Lung (tissue), 12 donors: Measurements from ENCODE around the gene DDHD1. TPM values are rescaled to one million over a fixed set of nuclear protein-coding genes. Genes with fewer than 3 reads are reported as not detected.
A peak's percentile ranks its signal among the peaks of the same experiment; 100 is the strongest.

Source experiments
- ATAC-seq: fragments of 200-7000 bp; cut with Tn5 transposase; one replicate; pipeline ENCODE4 v1.9.1; 2020; ENCODE audit warnings: moderate number of reproducible peaks; ENCODE audit not compliant: insufficient read depth, low FRiP score
- DNase-seq, 3 donors: peaks; one replicate each; pipeline ENCODE4 v3.0.0-alpha.2; 2013 to 2017
- H3K27ac ChIP-seq, 2 donors: one replicate each; pipeline ENCODE4 v1.5.1; 2013; ENCODE audit warnings: mild to moderate bottlenecking in 2 of 2, moderate library complexity in 2 of 2, control low read depth in 1 of 2, inconsistent platforms in 1 of 2, low read depth in 1 of 2, low read length in 1 of 2
- H3K27me3 ChIP-seq, 3 donors: one replicate each; pipeline ENCODE4 v1.5.1; 2013; ENCODE audit warnings: low read length in 2 of 3; ENCODE audit not compliant: control insufficient read depth in 3 of 3, insufficient read depth in 3 of 3
- H3K36me3 ChIP-seq, 4 donors: one replicate each; pipeline ENCODE4 v1.5.1; 2013; ENCODE audit warnings: low read length in 4 of 4, mild to moderate bottlenecking in 1 of 4, moderate library complexity in 1 of 4; ENCODE audit not compliant: control insufficient read depth in 4 of 4, insufficient read depth in 4 of 4
- H3K4me1 ChIP-seq, 5 donors: one replicate each; pipeline ENCODE4 v1.5.1; 2013; ENCODE audit warnings: low read length in 5 of 5, mild to moderate bottlenecking in 2 of 5, moderate library complexity in 1 of 5; ENCODE audit not compliant: control insufficient read depth in 5 of 5, insufficient read depth in 5 of 5
- H3K4me3 ChIP-seq: one replicate; pipeline ENCODE4 v1.5.1; 2013; ENCODE audit warnings: mild to moderate bottlenecking, control low read depth, moderate library complexity
- H3K9ac ChIP-seq, 2 donors: one replicate each; pipeline ENCODE4 v1.5.1; 2013; ENCODE audit warnings: low read length in 2 of 2, control low read depth in 1 of 2; ENCODE audit not compliant: insufficient read depth in 1 of 2
- H3K9me3 ChIP-seq, 4 donors: one replicate each; pipeline ENCODE4 v1.5.1; 2013; ENCODE audit warnings: low read length in 3 of 4, mild to moderate bottlenecking in 1 of 4, moderate library complexity in 1 of 4; ENCODE audit not compliant: control insufficient read depth in 4 of 4, insufficient read depth in 3 of 4
- CTCF ChIP-seq: IDR thresholded peaks from 2 replicates; pipeline ENCODE4 v1.5.1; 2012; ENCODE audit warnings: mild to moderate bottlenecking; ENCODE audit errors: control extremely low read depth, extremely low read depth
- WGBS, 2 donors: extraction: QIAGEN DNeasy Blood & Tissue Kit; methylation state at CpG; one replicate each; pipeline ENCODE4 v1.1.7; 2013; 5-methylcytosine and 5-hydroxymethylcytosine counted together
- polyA plus RNA-seq, 2 donors: library from polyadenylated mRNA; stranded (reverse); fragments of 200-250 nt; gene quantifications; one replicate each; pipeline ENCODE4 v1.2.1, GENCODE V29; 2013
- total RNA-seq, 2 donors: library from RNA; depleted of rRNA in 1 of 2; stranded (reverse); fragments of >200 nt in 1 of 2; gene quantifications; one replicate each; pipeline ENCODE4 v1.2.1, GENCODE V29; 2014 to 2021
- donor health status: control.
- donor health status: control.
- donor health status: Bipolar disorder and iron deficiency.
- donor health status: healthy.
- donor health status: DM: yes; HTN: yes; CAD: no.

The DDHD1 gene
- total and polyA plus RNA-seq, 4 donors: 3.6 to 38.0 (median 9.9) TPM

GRCh38 chr14:53192052-53192760, 39.1 kb upstream of the DDHD1 start:
- Histone ChIP-seq H3K4me1 (peaks cover 0 to 9% (median 0%) of the 10 kb centered on the region in 5 donors), H3K9ac (no peak overlapping the region), H3K4me3 (no peak overlapping the region), H3K27ac (no peak overlapping the region), H3K9me3 (peaks cover 0 to 2% (median 0%) of the 10 kb centered on the region in 4 donors), H3K27me3 (no peaks in the 10 kb centered on the region), H3K36me3 (no peaks in the 10 kb centered on the region)
- peak in 1 of 3 donors; percentile 56 for DNase-seq
- TF ChIP-seq CTCF: no peak
- 10 to 29% methylated on average over 2 of the region's 2 CpGs for WGBS, 2 donors
- no peak for ATAC-seq

- Histone ChIP-seq H3K9ac (no peak overlapping the region), H3K27me3 (no peaks in the 10 kb centered on the region), H3K36me3 (no peaks in the 10 kb centered on the region), H3K9me3 (peaks cover 0 to 2% (median 0%) of the 10 kb centered on the region in 4 donors), H3K27ac (no peak overlapping the region), H3K4me1 (peaks cover 0 to 9% (median 0%) of the 10 kb centered on the region in 5 donors), H3K4me3 (no peak overlapping the region)
- WGBS, 2 donors: 60 to 82% methylated on average over 2 of the region's 2 CpGs
- ATAC-seq (no peak), DNase-seq (peak in 1 of 3 donors; percentile 10)
- no peak for TF ChIP-seq CTCF
Measured at GRCh38 chr14:53190938-53191337, 37.8 kb upstream of the DDHD1 start.

- no peaks in the 10 kb centered on the region for H3K27me3 ChIP-seq
- H3K27ac ChIP-seq: no peak overlapping the region
- no peak overlapping the region for H3K9ac ChIP-seq
- no peaks in the 10 kb centered on the region for H3K9me3 ChIP-seq
- no peaks in the 10 kb centered on the region for H3K36me3 ChIP-seq
- ATAC-seq (no peak), DNase-seq (no peak)
- no peak overlapping the region for H3K4me3 ChIP-seq
- peaks cover 0 to 9% (median 0%) of the 10 kb centered on the region in 5 donors for H3K4me1 ChIP-seq
- TF ChIP-seq CTCF: no peak
- WGBS, 2 donors: 91 to 95% methylated on average over 5 of the region's 5 CpGs
Measured at GRCh38 chr14:53187921-53188463, 34.9 kb upstream of the DDHD1 start.
